SIG-M5 treated with dmso at 0.1 percent for 504 hours (cell line): ENCODE data around the gene TMEM212.
A peak's percentile ranks its signal among the peaks of the same experiment; 100 is the strongest.

Experiments
- DNase-seq: peaks from one replicate; lab custom pipeline; 2025; ENCODE audit not compliant: unreplicated experiment; lab: John Stamatoyannopoulos, UW

The TMEM212 gene

DNA sequence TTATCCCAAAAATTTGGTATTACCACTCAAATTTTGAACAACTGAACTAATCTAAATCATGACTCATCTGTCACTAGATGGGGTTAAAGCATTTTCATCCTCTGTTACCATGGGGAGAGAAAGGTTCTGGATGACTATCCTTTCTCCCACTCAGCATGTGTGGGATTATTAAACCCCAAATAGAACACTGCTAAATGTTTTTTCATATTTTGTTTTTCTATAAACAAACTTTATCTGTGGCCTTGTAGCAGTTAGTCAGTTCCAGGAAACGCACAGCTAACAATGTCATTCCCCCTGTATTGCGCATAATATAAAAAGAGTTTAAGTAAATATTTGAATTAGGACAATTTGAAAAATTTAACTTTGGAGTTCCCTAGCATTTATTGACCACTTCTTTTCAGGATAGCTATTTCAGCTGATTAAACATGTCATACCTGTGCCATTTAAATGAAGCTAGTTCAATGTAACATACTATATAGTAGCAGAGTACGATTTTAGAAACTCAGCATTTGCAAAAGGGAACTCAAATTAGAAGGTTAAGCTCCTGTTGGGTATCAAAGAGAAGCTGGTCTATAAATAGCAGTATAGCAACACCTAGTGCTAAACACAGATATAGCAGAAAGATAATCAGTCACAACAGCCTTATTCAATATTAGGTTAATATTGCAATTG lies 9.2 kb upstream of the TMEM212 start:
- peak; percentile 67 for DNase-seq

DNA sequence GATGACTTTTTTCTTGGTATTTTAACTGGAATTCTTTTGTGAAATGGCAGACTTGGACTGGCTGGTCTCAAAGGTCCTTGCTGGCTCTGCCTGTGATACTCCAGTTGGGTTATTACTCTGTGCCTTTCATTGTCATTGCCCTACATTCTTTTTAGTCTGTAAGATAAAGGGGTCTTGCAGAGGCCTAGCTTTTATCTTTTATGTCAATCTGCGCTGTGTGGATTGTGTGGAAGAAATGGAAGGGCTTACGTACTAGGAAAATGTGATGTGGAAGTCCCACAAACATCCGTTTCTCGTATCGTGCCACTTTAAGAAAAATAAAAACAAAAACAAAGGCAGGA lies 8.7 kb upstream of the TMEM212 start:
- DNase-seq, result no peak

DNA sequence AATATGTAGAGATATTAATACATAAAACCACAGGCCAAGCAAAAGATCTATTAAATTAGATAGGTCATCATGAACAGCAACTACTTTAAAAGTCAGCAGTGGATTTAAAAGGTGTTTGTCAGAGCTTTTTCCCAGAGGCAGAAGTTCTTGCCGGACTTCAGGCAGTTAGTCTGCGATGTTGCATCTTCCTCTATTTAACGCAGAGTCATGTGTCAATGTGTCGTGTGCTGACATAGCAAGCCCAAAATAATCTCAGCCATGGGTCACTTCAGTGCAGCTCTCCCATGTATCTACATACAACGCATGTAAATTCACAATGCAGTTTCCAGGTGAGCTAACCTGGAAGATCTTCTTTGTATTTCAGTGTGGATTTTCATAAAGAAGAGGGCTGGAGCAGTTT lies 8.0 kb upstream of the TMEM212 start:
- no peak for DNase-seq

DNA sequence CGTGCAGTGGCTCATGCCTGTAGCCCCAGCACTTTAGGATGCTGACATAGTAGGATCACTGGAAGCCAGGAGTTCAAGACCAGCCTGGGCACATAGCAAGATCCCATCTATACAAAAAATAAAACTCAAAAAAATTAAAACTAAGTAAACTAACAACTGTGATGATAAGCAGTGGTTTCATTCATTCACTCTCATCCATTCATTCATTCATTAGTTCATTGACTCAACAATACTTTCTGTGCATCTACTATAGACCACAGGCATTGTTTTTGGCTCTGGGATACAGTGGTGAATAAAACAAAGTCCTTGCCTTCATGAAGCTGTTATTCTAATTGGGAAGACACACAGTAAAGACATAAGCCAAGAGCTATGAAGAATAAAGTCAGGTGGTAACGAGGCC lies 7.5 kb upstream of the TMEM212 start:
- DNase-seq, result no peak

DNA sequence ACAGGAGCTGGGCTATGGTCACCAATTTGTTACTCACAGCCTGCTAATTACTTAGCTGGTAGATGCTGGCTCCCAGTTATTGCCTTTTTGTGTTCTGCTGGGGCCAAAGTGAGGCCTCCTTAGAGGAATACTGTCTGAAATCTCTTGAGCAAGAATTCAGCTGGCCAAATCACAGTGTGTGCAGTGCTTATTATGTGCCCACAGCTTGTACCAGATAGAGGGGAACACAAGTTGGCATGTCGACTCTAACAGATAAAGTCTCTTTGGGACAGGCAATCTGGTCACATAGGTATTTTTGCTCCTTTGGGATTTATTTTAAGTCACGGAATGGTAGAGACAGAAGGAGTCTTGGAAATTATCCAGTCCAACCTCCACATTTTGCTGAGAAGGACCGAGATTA lies 6.3 kb upstream of the TMEM212 start:
- DNase-seq, result no peak

DNA sequence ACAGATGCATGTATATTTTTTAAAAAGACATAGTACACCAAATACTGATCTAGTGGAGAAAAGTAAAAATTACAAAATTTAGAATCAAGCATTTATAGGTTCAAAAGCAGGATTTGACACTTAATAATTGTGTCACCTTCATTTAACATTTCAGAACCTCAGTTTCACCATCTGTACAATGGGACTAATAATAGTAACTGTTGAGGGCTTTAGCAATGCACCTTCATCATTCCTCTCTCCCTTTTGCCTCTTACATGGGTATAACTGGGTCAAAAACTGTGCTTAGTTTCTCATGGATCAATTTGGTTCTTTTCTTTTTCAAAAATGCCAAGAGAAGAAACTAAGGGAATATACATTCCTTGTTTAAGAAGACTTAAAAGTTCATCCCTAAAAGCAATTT lies 5.5 kb upstream of the TMEM212 start:
- DNase-seq, result no peak

DNA sequence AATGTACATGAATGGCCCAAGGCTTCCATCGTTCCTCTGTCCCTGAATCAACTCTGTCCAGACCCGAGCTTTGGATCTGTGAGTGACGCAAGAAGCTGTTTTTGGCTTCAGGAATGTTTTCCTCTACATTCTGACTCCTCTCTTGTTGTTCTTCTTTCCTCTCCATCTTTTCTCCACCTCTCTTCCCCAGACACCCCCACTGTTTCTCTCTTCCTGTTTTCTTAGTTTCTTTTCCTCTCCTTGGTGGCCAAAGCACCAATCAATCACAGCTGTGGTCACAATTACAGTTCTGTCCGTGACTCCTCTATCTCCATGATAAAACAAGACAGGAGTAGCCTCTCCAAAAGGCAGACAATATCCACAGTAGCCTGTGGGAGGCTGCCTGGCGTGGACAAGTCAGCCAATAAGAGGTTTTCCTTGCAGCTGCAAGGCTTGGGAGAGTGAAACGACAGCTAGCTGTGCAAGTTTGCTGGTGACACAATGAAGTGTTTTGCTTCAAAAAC lies 4.9 kb upstream of the TMEM212 start:
- peak; percentile 67 for DNase-seq

DNA sequence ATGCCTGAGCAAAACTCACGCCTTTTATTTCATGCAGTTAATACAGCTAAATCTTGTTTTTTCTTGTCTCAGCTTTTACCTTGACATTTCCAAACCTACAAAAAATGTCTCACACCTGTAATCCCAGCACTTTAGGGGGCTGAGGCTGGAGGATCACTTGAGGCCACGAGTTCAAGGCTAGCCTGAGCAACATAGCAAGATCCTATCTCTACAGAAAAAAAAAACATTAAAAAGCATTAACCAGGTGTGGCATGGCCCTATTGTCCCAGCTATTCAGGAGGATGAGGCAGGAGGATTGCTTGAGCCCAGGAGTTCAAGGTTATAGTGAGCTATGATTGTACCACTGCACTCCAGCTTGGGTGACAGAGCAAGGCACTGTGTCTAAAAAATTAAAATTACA lies 3.9 kb upstream of the TMEM212 start:
- DNase-seq, result no peak

DNA sequence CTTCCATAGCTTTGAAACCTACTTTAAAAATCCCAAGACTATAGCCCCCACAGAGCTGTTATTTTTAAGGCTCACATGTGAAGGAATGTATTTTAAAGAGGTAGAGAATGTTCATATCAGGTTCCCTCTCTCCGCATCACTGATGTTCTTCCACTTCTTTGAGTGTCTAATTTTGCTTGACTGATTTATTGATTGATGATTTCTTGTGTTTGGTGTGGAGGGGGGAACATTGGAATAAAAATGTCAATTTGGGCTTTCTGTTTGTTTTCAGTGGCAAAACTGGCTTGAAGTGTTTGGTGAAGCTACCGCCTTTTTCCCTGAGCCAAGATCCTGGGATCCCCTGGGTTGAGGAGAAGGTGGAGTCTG lies 2.7 kb upstream of the TMEM212 start:
- no peak for DNase-seq

DNA sequence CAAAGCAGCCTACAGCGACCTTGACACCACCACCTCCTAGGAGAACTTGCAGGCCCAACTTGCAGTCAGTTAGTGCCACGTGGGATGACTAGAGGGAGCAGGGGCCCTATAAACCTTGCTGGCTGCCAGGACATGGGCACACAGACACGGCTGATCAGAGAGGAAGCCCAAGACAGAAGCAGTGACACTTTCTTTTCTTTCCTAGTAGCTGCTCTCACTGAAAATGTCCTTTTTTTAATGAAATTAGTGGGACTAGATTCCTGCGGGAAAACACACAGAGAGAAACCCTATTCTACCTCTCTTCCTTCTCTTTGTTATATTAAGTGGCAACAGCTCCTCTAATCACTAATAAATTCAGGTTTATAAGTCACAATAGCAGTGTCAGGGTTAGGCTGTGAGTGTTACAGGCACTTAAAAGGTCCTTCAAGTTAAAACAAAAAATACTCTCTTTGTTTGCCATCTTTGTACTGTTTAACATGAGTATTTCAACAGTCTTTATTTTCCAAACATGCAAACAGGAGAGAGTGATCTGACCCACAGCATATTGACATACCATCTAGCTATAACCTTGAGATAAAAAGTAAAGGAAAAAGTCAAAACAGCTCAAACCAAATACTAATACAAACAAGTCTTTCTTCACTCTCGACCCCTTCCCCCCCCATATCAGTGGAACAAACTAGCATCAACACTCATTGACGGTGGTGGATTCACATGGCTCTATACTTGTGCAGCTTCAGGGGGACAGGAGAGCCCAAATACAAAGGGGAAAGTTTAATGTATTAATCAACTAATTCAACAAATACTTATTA lies 2.1 kb upstream of the TMEM212 start:
- no peak for DNase-seq

DNA sequence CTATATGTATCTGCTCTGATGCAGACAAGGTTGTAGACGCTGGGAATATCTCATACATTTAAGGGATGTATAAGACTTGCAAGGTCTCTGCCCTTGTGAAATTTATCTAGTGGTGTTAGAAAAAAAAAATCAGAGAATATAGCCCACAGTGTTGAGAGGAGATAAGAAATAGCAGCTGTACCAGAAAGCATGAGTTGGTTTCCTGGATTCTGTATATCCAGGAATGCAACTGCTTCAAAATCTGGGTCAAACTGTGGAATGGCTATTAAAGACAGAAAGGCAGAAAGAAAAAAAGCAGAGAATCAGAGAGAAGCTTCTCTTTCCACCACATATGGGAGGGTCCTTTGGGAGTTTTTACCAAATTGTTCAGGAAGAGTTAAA lies 1.5 kb upstream of the TMEM212 start:
- no peak for DNase-seq

DNA sequence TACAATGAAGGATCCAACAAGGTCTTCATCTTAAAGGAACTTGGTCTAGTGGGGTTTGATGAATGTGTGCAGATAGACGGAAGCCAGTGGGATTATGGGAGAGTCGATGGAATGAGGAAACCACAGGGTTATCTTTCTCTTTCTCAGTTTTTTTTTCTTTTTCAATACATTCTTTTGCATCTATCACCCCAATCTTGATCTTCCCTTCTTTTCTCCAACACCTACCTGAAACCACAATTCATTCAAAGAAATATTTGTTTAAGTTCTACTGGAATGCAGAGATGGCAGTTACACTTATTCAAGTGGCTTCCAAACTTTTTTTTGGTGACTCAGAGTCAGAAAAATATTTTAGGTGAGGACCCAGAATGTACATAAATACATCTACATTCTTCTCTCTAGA lies 1.7 kb downstream of the TMEM212 start:
- DNase-seq, result no peak

DNA sequence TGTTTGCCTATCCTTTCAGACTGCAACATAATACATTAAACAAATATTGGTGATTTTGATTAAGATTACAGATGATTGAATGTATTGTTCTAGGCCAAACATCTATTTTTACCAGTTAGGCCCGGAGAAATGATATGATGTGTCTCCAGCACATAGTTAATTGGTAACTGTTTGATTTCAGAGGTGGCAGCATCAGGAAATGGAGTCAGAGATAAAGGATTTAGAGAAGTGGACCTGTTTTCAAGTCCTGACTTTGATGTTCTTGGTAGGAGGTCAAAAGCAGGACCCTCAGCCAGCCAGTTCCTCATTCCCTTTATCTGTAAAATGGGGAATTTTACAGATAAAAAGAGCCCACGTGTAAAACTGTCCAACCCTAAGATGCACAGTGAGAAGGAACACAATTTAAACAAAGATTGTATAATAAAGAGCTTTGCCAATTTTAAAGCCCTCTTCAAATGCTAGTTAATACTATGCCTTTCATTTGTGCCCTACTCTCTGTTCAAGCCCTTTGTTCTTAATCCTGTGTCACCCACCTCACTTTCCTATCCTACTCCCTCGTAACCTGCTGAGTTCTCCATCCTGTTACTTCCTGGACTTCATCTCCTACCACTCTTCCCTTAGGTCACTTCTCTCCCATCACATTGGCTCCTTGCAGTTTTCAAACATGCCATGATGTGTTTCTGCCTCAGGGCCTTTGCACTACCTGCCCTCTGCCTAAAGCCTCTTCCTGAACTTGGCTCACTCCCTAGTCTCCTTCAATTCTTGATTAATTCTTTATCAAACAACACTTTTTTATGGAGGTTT lies 2.5 kb downstream of the TMEM212 start:
- no peak for DNase-seq

DNA sequence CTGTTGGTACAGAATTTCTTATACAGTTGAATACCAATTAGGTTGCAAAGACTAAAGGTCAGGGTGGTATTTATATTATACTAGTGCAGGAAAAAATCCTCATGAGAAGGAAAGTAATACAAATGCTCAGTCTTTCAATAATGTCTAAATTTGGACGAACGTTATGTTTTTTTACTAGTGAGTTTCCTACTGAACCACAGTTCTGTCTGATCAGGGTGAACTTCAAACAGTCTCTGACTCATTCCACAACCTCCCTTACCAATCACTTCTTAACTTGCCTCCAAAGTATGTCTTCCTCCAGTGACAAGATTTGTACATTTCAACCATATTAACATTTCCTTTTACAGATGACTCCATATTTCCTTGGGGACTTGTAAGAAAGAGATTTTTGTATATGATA lies 3.4 kb downstream of the TMEM212 start:
- no peak for DNase-seq

DNA sequence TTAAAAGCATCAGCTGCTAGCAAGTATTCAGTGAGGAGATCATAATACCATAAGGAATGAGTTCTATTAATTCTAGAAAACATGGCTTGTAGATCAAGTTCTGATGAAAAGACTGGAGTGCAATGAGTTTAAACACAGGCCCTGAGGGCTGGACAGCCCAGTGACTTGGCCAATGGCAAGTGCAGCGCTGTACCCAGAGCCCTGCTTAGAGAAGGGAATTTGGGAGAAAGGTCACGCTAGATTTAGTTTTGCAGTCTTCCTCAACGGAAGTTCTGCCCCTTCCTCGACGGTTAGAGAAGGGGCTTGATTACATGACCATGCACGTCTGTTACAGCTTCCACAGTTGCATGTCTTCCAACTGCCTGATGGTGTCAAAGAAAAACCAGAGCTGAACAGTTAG lies 4.0 kb downstream of the TMEM212 start:
- DNase-seq, result no peak

DNA sequence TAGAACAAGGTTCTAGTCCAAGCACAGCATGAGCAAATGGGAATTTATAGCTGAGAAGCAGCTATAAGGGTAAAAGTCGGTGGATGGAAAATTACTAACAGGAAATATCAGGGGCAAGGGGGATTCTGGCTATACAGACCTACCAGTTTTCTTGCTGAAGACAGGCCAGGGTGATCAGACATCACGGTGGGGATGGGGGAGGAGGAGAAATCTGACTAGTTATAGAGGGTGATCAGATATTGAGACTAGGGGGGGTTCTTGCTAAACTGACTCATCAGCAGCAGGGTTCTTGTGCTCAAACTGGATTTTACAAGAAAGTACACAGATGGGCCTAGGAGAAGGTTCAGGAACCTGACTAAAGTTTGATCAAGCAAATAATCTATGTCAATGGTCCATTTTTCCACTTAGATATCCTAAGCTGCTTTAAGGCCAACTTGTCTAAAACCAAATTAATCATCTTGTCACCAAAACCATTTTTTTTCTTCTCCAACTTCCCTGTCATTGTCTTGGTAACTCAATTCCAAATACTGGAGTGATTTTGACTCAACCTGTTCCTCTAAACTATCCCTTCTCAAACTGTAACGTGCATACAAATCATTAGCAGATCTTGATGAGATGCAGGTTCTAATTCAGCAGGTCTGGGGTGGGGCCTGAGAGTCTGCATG lies 4.6 kb downstream of the TMEM212 start:
- no peak for DNase-seq

DNA sequence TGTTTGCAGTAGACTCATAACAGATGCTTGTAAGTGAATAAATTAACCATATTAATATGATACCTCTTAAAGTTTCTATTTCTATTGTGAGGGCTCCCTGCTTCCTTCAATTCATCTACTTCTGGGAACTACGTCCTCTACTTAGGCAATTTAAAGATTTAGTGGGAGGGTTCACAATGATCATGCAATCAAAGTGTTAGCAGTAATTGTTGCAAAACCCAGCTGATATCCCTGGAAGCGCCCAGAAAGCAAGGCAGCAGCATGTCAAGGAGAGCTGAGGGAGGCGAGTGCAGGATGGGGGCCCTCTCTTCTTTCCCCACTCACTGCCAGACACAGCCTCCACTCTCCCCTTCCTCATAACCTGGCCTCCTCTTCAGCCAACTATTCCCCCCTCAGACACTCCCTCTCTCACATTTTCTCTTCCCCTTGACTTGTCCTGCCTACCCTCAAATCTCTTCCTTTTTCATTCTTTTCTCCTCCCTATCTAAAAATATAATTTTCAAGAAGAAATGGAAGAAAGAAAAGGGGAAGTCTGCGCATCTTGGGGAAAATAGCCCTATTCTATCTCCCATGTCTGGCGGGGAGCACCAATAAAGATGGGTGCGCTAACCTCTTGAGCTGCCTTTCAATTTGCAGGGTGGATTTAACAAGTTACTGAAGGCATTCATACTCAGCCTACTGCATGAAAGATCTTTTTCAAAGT lies 6.6 kb downstream of the TMEM212 start:
- DNase-seq, result no peak

DNA sequence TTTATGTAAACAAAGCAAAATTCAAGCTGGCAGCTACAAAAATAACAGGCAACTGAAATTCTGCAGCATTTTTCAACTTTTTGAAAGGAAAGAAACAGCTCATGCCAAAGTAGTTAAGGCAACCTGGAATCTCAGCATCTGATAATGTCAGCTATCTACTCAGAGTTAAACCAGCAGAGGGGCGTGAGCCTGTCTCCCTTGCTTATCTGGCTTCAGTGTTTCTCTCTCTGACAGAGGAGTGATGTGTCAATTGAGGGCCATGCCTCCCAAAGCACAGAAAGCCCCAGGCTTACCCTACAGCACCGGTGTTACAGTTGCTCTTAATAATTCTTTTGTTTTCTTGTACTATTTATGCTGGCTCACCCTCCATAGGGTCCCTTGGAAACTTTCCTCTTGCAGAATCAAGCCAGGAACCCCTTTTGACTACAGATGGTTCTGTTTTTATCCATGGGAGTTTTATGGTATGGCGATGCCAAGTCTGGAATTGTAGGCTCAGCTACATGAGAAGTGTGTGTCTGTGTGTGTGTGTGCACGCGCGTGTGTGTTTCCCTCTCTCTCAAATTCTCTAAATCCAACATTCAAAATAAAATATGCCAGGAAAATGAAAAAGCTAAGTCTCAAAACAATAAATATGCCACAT lies 7.3 kb downstream of the TMEM212 start:
- DNase-seq, result no peak

DNA sequence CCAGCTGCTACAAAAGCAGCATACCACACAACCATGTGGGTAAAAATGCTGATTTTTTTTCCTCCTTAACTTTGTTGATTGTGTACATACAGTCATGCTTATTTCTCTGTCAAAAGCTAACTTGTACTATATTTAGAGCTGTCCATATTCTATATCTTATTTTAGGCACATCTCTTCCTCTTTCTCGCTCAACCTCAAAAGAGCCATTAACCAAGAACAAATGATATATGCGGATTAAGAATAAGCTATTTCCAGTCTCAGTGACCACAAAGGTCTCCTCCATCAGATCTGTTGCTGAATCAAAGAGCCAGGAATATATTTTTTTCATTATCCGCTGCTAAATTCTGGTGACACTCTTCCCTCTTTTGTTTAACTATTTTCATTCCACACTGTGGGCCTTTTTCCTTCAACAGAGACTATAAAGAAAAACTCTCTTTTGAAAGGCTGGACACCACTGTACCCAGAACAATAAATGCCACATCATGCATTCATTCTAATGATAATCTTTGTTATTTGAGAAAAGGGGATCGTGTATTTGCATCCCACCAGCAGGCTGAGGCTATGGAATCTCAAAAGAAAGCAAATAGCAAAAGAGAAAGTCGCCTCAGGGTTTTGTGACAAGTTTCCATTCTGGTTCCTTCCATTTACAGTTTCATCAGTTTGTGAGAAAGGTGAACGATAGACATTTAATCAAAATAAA lies 8.0 kb downstream of the TMEM212 start:
- peak; percentile 73 for DNase-seq

DNA sequence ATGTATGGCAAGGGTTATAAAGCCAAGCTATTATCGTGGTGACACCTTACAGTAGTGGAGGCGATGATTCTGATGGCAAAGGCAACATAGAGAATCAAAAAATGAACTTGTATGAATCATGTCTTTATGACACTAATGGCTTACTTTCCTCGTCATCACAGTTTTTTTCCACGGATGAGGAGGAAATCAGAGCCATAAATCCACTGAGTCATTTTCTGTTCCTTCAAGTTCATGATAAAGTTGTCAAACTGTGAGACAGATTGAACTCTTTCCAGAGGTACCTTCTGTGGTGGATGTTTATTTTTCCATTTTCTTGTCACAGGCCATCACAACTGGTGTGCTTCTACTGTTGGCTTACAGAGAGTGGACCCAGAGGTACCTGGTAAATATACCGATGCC lies 8.5 kb downstream of the TMEM212 start:
- DNase-seq, result no peak
